ENCODE measurements around the gene EHF. TPM values are rescaled to one million over a fixed set of nuclear protein-coding genes. Genes with fewer than 3 reads are reported as not detected.

EHF gene
- total and polyA plus RNA-seq, 7 donors, result 0.04 to 0.20 (median 0.13) TPM; not detected in 1

- ATAC-seq, result peak; percentile 77 to 84 (median 81)
- H3K27me3 ChIP-seq (ENCODE audit: insufficient read depth in 3 of 3, low read length in 2 of 3), result no peaks in the 10 kb centered on the region
- no peaks in the 10 kb centered on the region for H3K36me3 ChIP-seq (ENCODE audit: insufficient read depth in 1 of 2, low read depth in 1 of 2)
- peak overlapping the region; percentile 85 for H3K27ac ChIP-seq
- WGBS, 3 donors, result 69 to 78% (median 76%) methylated on average over 12 of the region's 12 CpGs
- DNase-seq, result peak; percentile 58 to 81
- intact Hi-C loops (cut with DNase I), result loop anchor here (10.0 kb wide), 2 partner anchors 101 to 251 kb away; no protein-coding TSS in a partner anchor
- no peak for TF ChIP-seq CTCF (IDR thresholded peaks at IDR 0.05)
- peaks cover 19% of the 10 kb centered on the region for H3K4me1 ChIP-seq
- no peak overlapping the region for H3K4me3 ChIP-seq
- H3K9me3 ChIP-seq, result no peaks in the 10 kb centered on the region
These were observed 33.1 kb downstream of the EHF start for GRCh38 chr11:34653851-34654482.

GRCh38 chr11:34654483-34655334 lies 33.8 kb downstream of the EHF start:
- ATAC-seq (peak; percentile 85 to 89 (median 87)), DNase-seq (peak; percentile 89 to 95)
- Histone ChIP-seq H3K4me1 (peaks cover 19% of the 10 kb centered on the region), H3K27me3 (ENCODE audit: insufficient read depth in 3 of 3, low read length in 2 of 3) (no peaks in the 10 kb centered on the region), H3K27ac (peak overlapping the region; percentile 85), H3K36me3 (ENCODE audit: insufficient read depth in 1 of 2, low read depth in 1 of 2) (no peaks in the 10 kb centered on the region), H3K9me3 (no peaks in the 10 kb centered on the region), H3K4me3 (no peak overlapping the region)
- no peak for TF ChIP-seq CTCF (IDR thresholded peaks at IDR 0.05)
- intact Hi-C loops (cut with DNase I), result loop anchor here (1.0 to 10.0 kb wide), 3 partner anchors 100 to 250 kb away; no protein-coding TSS in a partner anchor
- 27 to 36% (median 31%) methylated on average over 9 of the region's 9 CpGs for WGBS, 3 donors

GRCh38 chr11:34655335-34656008 lies 34.6 kb downstream of the EHF start:
- H3K4me3 ChIP-seq, result no peak overlapping the region
- intact Hi-C loops (cut with DNase I), result loop anchor here (1.0 to 10.0 kb wide), 3 partner anchors 99 to 249 kb away; no protein-coding TSS in a partner anchor
- H3K27ac ChIP-seq, result peak overlapping the region; percentile 85
- H3K36me3 ChIP-seq (ENCODE audit: insufficient read depth in 1 of 2, low read depth in 1 of 2), result no peaks in the 10 kb centered on the region
- TF ChIP-seq CTCF (IDR thresholded peaks at IDR 0.05), result no peak
- H3K4me1 ChIP-seq, result peaks cover 19% of the 10 kb centered on the region
- H3K9me3 ChIP-seq, result no peaks in the 10 kb centered on the region
- no peaks in the 10 kb centered on the region for H3K27me3 ChIP-seq (ENCODE audit: insufficient read depth in 3 of 3, low read length in 2 of 3)
- 21 to 32% (median 28%) methylated on average over 2 of the region's 2 CpGs for WGBS, 3 donors
- ATAC-seq, result peak; percentile 69 to 75 (median 72)
- no peak for DNase-seq

- Histone ChIP-seq H3K27ac (no peak overlapping the region), H3K27me3 (ENCODE audit: insufficient read depth in 3 of 3, low read length in 2 of 3) (no peaks in the 10 kb centered on the region), H3K36me3 (ENCODE audit: insufficient read depth in 1 of 2, low read depth in 1 of 2) (no peaks in the 10 kb centered on the region), H3K9me3 (no peaks in the 10 kb centered on the region), H3K4me3 (no peak overlapping the region), H3K4me1 (peaks cover 19% of the 10 kb centered on the region)
- 83 to 88% (median 87%) methylated on average over 5 of the region's 5 CpGs for WGBS, 3 donors
- intact Hi-C loops (cut with DNase I), result loop anchor here (10.0 kb wide), 2 partner anchors 99 to 249 kb away; no protein-coding TSS in a partner anchor
- DNase-seq (no peak), ATAC-seq (no peak)
- TF ChIP-seq CTCF (IDR thresholded peaks at IDR 0.05), result no peak
These were observed 35.3 kb downstream of the EHF start for GRCh38 chr11:34656062-34656720.
